Upper lobe of left lung (tissue), 4 donors: Measurements from ENCODE around the gene CEBPE.

Source experiments
- EP300 ChIP-seq, 4 donors: sonication (generic); formaldehyde crosslinking; IDR thresholded peaks; one replicate each; pipeline ENCODE4 v1.5.1; 2017; ENCODE audit warnings: antibody characterized with exemption in 4 of 4, control low read depth in 2 of 4
- POLR2A ChIP-seq, 4 donors: fragments of 450-650 bp; IDR thresholded peaks; one replicate each; pipeline ENCODE4 v1.5.1; 2016 to 2017; ENCODE audit warnings: antibody characterized with exemption in 4 of 4, mild to moderate bottlenecking in 2 of 4
- POLR2AphosphoS5 ChIP-seq, 2 donors: sonication (generic); formaldehyde crosslinking; IDR thresholded peaks; one replicate each; pipeline ENCODE4 v1.5.1; 2017; ENCODE audit warnings: antibody characterized with exemption in 2 of 2
- TF ChIP-seq, protein P1 (sequence below), 6 experiments: fragments of 450-650 bp in 4 of 6; fragments of 200-600 bp in 2 of 6; sonication (generic) in 2 of 6; IDR thresholded peaks; one replicate each; pipeline ENCODE4 v1.5.1; 2016 to 2019; ENCODE audit warnings: antibody characterized with exemption in 6 of 6

DNA sequence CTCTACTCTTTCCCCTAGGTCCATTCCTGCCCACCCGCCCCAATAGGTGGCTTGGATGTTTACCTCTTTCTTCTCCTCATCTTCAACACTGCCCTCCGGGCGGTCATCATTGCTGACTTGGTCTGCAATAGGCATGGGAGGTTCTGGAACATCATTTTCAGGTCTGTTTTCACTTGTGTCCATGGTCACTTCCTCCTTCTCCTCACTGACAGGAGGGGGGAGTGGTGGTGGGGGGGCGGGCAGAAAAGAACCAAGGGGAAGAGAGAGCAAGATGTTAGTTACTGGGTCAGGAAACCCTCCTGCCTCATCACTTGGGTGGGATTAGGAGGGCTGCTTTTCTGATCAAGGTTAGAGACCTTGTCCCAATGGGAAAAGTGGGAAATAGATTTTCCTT, 49.6 kb downstream of the CEBPE start:
- TF ChIP-seq, protein P1, sequence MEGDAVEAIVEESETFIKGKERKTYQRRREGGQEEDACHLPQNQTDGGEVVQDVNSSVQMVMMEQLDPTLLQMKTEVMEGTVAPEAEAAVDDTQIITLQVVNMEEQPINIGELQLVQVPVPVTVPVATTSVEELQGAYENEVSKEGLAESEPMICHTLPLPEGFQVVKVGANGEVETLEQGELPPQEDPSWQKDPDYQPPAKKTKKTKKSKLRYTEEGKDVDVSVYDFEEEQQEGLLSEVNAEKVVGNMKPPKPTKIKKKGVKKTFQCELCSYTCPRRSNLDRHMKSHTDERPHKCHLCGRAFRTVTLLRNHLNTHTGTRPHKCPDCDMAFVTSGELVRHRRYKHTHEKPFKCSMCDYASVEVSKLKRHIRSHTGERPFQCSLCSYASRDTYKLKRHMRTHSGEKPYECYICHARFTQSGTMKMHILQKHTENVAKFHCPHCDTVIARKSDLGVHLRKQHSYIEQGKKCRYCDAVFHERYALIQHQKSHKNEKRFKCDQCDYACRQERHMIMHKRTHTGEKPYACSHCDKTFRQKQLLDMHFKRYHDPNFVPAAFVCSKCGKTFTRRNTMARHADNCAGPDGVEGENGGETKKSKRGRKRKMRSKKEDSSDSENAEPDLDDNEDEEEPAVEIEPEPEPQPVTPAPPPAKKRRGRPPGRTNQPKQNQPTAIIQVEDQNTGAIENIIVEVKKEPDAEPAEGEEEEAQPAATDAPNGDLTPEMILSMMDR (IDR thresholded peaks at IDR 0.05): no peak
- TF ChIP-seq POLR2AphosphoS5 (IDR thresholded peaks at IDR 0.05): no peak
- no peak for TF ChIP-seq EP300 (IDR thresholded peaks at IDR 0.05)
- no peak for TF ChIP-seq POLR2A (IDR thresholded peaks at IDR 0.05)
